OCI-M1 (cell line): ENCODE data around the gene COMMD10.

Experiments
- DNase-seq: peaks from one replicate; lab custom pipeline; 2025; lab: John Stamatoyannopoulos, UW

The COMMD10 gene

DNA sequence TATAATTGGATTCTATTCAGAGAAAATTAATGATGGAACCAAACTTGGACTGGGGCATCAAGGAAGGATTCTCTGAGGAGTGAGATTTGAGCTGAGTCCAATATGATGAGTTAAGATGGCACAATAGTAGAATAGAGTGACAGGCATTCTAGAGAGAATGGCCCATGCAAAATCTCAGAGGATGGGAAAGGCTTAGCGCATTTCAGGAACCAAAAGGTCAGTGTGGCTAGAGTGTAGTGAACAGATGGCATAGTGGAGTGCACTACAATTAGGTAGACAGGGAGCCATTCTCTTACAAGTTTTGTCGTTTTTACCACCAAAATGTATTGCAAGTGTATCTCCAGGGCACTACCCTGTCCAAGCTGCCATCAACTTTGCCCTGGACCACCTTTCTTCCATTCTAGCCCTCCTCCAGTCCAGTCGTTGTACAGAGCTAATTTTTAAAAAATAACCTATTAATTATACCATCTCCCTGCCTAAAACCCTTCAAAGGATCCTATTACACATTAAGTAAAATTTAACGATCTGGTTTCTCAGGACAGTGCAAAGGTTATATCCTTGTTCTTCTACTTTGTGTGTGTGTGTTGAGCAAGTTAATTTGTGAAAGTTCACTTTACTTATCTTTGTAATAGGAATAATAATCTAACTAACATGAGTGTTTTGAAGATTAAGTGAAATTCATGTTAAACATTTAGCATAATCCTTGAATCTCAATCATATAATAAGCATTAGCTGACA is 211.7 kb downstream of the COMMD10 start:
- no peak for DNase-seq

DNA sequence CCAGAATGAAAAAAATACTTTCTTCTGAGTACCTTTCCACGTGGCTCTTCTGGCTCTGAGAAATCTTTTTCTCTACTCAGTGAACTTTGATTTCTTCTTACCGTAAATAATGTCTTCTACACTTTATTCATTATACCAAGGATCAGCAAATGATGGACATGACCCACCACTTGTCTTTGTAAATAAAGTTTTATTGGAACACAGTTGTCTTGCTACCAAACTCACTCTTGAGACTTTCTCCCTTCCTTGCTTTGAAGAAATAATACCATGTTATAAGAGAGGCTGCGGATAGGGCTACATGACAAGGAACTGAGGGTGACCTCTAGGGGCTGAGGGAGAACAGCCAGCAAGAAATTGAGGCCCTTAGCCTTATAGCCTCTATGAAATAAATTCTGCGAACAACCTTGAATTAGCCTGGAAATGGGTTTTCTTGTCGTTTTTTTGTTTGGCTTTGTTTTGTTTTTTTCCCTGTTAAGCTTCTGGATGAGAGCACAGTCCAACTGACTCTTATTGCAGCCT is 212.5 kb downstream of the COMMD10 start:
- no peak for DNase-seq

DNA sequence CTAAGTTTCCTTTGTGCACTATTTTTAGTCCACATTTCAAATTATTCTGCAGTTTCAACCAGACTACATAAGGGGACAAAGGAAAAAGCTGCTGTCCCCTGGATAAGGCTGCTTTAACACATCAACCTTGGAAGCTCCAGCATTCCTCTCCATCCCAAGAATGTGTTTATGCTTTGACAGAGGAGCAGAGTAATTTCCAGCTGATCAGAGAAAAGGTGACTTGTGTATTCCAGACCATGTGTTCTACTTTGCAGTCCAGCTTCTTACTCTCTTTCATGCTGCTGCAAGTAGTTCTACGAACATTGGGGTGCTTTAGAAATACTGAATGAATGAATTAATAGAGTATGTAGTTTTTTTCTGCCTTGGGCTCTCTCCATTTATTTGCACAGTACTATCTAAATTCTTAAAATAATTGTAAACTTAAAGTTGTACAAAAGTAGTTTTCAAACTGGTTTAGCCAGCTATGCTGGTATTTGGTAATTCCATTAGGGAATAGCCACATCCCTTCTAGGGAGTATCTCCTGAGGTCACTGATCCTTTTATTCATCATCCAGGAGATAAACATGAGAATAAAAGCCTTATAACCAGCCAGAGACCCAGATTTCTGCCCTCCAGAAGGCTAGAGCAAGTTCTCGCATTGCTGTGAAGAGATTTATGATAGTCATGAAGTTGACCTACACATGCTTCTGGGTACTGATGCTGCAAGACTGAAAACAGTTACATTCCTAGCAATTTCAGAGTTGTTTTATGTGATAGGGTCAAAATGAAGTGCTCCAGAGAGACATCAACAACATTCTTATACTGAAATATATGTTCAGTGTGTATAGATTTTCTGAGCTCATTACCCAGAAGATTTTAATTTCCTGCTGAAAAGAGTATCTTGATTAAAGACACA is 215.2 kb downstream of the COMMD10 start:
- DNase-seq = no peak

DNA sequence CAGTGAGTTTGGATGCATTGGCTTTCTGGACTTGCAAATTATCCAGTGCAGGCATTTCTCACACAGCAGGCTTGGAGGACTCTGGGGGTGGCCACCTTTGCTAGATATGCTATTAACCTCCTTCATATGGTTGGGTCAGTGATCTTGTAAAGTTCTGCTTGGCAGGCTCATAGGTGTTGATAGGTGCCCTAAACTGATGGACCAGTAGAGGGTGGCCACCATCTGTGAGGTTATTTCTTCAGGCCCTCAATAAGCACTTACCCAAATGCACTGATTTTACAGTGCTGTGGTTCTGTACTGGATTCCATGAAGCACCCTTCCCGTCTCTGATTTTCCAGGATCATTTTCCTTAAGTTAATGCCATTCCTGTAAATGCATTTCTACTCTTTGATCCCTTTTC is 216.3 kb downstream of the COMMD10 start:
- no peak for DNase-seq

DNA sequence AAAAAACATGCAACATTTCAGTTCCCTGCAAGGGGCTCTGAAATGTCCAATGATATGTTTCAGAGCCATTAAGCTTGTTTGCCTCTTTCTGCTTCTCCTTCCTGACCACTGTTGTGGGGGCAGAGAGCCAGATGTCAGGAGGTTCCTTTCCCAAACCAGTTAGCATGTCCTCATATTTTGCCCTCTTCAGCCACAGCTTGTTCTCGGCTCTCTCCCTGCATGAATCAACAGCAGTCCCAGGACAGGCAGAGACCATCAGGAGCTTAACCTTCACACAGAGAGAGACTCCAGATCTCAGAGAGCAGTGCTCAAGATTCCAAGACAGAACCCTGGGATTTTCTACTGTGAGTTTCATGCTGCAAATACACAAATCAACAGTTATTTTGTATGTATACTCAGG is 218.5 kb downstream of the COMMD10 start:
- no peak for DNase-seq

DNA sequence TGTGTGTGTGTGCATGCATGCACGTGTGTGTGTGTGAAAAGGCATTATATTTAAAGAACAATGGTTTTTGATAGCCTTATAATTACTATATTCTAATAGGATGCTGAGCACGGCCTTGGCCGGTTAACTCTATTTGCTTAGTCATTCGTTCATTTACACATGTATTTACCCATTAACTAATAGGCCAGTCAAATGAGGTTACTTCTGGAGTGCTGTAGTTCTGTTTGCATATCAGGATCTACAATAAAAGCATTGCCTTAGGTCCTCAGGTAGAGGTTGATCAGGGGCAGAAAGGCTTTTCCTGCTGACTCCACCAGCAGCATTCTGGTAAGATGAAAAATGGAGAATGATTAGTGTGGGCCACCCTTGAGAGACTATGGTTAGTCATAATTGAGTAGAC is 219.0 kb downstream of the COMMD10 start:
- no peak for DNase-seq

GRCh38 chr5:116305899-116306298 is 221.1 kb downstream of the COMMD10 start:
- DNase-seq = no peak

DNA sequence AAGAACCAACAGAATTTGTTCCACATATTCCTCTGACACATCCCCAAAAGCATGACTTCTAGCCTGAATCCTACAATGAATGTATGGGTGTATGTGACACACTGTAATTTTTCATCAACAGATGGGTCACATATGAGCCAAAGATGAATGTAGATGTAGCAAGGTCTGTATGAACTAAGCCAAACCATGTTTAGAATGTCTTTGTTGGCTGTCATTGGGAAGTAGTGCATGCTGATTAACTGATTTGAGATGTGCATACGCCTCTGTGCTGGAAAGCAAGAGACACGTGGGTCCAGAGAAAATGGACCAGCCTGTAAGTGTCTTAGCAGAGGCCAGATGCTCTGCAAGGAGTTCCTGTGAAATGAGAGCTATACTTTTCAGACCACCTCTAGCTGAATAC is 222.0 kb downstream of the COMMD10 start:
- no peak for DNase-seq

GRCh38 chr5:116308391-116308790 is 223.6 kb downstream of the COMMD10 start:
- DNase-seq = no peak

DNA sequence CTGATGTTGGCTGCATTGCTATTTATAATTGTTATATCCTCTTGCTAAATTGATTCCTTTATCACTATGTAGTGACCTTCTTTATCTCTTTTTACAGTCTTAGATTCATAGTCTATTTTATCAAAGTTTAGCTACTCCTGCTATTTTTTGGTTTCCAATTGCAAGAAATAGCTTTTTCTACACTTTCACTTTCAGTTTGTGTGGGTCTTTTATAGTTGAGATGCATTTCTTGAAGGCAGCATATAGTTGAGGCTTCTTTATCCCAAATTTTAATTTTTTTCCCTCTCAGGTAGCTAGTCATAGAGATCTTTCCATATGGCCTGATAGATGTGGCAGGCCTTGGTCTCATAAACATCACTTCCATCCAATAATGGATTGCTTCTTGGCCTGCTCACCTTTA is 228.5 kb downstream of the COMMD10 start:
- peak; percentile 14 for DNase-seq

- DNase-seq = peak; percentile 8
Measured at GRCh38 chr5:116315531-116315930, 230.7 kb downstream of the COMMD10 start.

DNA sequence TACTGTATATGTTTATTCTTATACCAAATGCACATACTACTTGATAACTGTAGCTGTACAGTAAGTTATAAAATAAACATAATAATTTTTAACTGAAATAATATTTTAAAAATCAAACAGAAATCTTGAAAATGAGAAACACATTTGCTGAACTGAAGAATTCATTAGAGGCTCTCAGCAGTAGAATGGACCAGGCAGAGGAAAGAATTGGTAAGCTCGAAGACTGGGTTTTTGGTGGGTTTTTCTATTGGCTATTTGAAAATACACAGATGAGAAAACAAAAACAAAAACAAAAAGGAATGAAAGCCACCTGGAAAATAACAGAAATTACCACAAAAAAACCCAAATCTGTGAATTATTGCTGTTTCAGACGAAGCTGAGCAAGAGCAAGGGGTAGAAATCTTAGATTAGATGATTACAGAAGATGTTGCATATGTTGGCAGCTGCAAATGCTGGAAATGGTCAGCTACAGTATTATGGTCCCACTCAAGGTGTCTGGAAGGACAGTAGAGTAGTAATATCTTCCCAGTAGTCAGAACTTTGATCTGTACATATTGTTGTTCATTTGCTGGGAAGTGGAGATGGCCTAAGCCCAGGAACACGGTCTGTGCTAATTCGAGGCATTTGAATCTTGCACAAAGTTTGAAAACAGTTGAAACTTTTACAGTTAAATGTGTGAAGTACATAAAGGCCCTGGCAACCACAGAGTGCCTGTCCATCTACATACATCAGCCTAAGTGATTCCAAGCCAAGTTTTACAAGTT is 233.4 kb downstream of the COMMD10 start:
- DNase-seq = no peak

GRCh38 chr5:116320486-116320885 is 235.7 kb downstream of the COMMD10 start:
- no peak for DNase-seq

DNA sequence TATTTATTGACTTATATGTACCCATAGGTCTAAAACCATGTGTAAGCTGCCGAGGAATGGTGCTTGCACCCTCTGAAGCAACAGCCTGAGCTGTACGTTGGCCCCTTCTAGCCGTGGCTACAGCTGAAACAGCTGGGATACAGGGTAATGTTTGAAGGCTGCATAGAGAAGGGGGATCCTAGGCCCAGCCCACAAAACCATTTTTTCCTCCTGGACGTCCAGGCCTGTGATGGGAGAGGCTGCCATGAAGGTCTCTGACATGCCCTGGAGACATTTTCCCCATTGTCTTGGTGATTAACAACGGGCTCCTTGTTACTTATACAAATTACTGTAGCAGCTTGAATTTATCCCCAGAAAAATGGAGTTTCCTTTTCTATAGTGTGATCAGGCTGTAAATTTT is 244.7 kb downstream of the COMMD10 start:
- no peak for DNase-seq

GRCh38 chr5:116340799-116341198 is 256.0 kb downstream of the COMMD10 start:
- DNase-seq = no peak
